Liver (tissue), 9 donors: Measurements from ENCODE around the gene RUFY4. TPM values are rescaled to one million over a fixed set of nuclear protein-coding genes. Genes with fewer than 3 reads are reported as not detected.

Experiments
- DNase-seq: peaks from one replicate; pipeline ENCODE4 v3.0.0-alpha.2; 2017; ENCODE audit warnings: low spot score
- H3K27ac ChIP-seq, 2 donors: one replicate each; pipeline ENCODE4 v1.7.0; 2013; ENCODE audit warnings: inconsistent platforms in 2 of 2, low read length in 2 of 2, control low read depth in 1 of 2, low read depth in 1 of 2, mild to moderate bottlenecking in 1 of 2
- H3K27me3 ChIP-seq, 4 donors: one replicate each; pipeline versions ENCODE4 v1.6.1 to v1.7.0; 2013; ENCODE audit warnings: low read length in 3 of 4, inconsistent platforms in 1 of 4, mild to moderate bottlenecking in 1 of 4, moderate library complexity in 1 of 4; ENCODE audit not compliant: control insufficient read depth in 4 of 4, insufficient read depth in 4 of 4
- H3K36me3 ChIP-seq, 4 donors: one replicate each; pipeline versions ENCODE4 v1.6.1 to v1.7.0; 2013; ENCODE audit warnings: low read length in 3 of 4, mild to moderate bottlenecking in 3 of 4, low read depth in 1 of 4, moderate library complexity in 1 of 4; ENCODE audit not compliant: control insufficient read depth in 4 of 4, insufficient read depth in 3 of 4
- H3K4me1 ChIP-seq, 4 donors: one replicate each; pipeline versions ENCODE4 v1.6.1 to v1.7.0; 2013; ENCODE audit warnings: low read length in 3 of 4, mild to moderate bottlenecking in 3 of 4, moderate library complexity in 1 of 4; ENCODE audit not compliant: control insufficient read depth in 4 of 4, insufficient read depth in 4 of 4
- H3K4me3 ChIP-seq, 3 donors: one replicate each; pipeline versions ENCODE4 v1.6.1 to v1.7.0; 2013; ENCODE audit warnings: low read length in 3 of 3, control low read depth in 1 of 3, low read depth in 1 of 3, mild to moderate bottlenecking in 1 of 3
- H3K9ac ChIP-seq, 2 donors: one replicate each; pipeline ENCODE4 v1.7.0; 2013; ENCODE audit warnings: low read length in 2 of 2, mild to moderate bottlenecking in 2 of 2, moderate library complexity in 2 of 2, control low read depth in 1 of 2, low read depth in 1 of 2
- H3K9me3 ChIP-seq, 4 donors: one replicate each; pipeline versions ENCODE4 v1.6.1 to v1.7.0; 2013; ENCODE audit warnings: low read length in 3 of 4; ENCODE audit not compliant: control insufficient read depth in 4 of 4
- EGR1 ChIP-seq, 2 donors: IDR thresholded peaks; 2 replicates each; pipeline ENCODE4 v1.6.1; 2016 to 2018; ENCODE audit warnings: antibody characterized with exemption in 2 of 2, low read depth in 2 of 2
- FOXA1 ChIP-seq: IDR thresholded peaks from 2 replicates; pipeline ENCODE4 v1.6.1; 2016; ENCODE audit warnings: antibody characterized with exemption
- FOXA2 ChIP-seq: IDR thresholded peaks from 2 replicates; pipeline ENCODE4 v1.6.1; 2016; ENCODE audit warnings: antibody characterized with exemption
- HNF4A ChIP-seq, 2 donors: conservative IDR thresholded peaks; 2 replicates each; pipeline ENCODE4 v1.6.1; 2016; ENCODE audit warnings: antibody characterized with exemption in 2 of 2, mild to moderate bottlenecking in 2 of 2
- HNF4G ChIP-seq: IDR thresholded peaks from 2 replicates; pipeline ENCODE4 v1.6.1; 2016; ENCODE audit warnings: antibody characterized with exemption
- JUND ChIP-seq, 2 donors: IDR thresholded peaks; 2 replicates each; pipeline ENCODE4 v1.6.1; 2016; ENCODE audit warnings: antibody characterized with exemption in 2 of 2
- NR2F2 ChIP-seq: IDR thresholded peaks from 2 replicates; pipeline ENCODE4 v1.6.1; 2016; ENCODE audit warnings: antibody characterized with exemption
- RAD21 ChIP-seq, 2 donors: IDR thresholded peaks; 2 replicates each; pipeline ENCODE4 v1.6.1; 2016; ENCODE audit warnings: antibody characterized with exemption in 2 of 2, mild to moderate bottlenecking in 2 of 2
- RXRA ChIP-seq, 2 donors: IDR thresholded peaks; 2 replicates each; pipeline ENCODE4 v1.6.1; 2017 to 2018; ENCODE audit warnings: antibody characterized with exemption in 2 of 2, mild to moderate bottlenecking in 1 of 2
- SP1 ChIP-seq: IDR thresholded peaks from 2 replicates; pipeline ENCODE4 v1.6.1; 2018; ENCODE audit warnings: antibody characterized with exemption, mild to moderate bottlenecking
- TAF1 ChIP-seq: conservative IDR thresholded peaks from 2 replicates; pipeline ENCODE4 v1.6.1; 2016; ENCODE audit warnings: antibody characterized with exemption, mild to moderate bottlenecking
- YY1 ChIP-seq: IDR thresholded peaks from 2 replicates; pipeline ENCODE4 v1.6.1; 2016; ENCODE audit warnings: antibody characterized with exemption, mild to moderate bottlenecking
- WGBS: extraction: QIAGEN DNeasy Blood & Tissue Kit; methylation state at CpG from one replicate; pipeline ENCODE4 v1.1.7; 2013; 5-methylcytosine and 5-hydroxymethylcytosine counted together
- polyA plus RNA-seq, 2 donors: library from polyadenylated mRNA; stranded (reverse) in 1 of 2; unstranded in 1 of 2; fragments of 200-250 nt in 1 of 2; fragments of >200 nt in 1 of 2; fragmentation: Nextera tagmentation in 1 of 2; extraction: Ambion mirVana in 1 of 2; gene quantifications; one replicate each; pipeline versions ENCODE4 v1.2.1 to v1.2.3, GENCODE V29; 2013 to 2015
- total RNA-seq, 2 donors: library from RNA; depleted of rRNA; stranded (reverse); fragments of >200 nt; gene quantifications; one replicate each; pipeline ENCODE4 v1.2.3, GENCODE V29; 2014
- TF ChIP-seq, protein P1 (sequence below): fragments of 150-350 bp; IDR thresholded peaks from 2 replicates; pipeline ENCODE4 v1.5.1; 2017; ENCODE audit warnings: improper control_type of control experiment, low read depth, low read length; ENCODE audit not compliant: missing input control
- TF ChIP-seq, protein P2 (sequence below): IDR thresholded peaks from 2 replicates; pipeline ENCODE4 v1.6.1; 2016; ENCODE audit warnings: antibody characterized with exemption
- TF ChIP-seq, protein P3 (sequence below): IDR thresholded peaks from 2 replicates; pipeline ENCODE4 v1.6.1; 2016; ENCODE audit warnings: antibody characterized with exemption
- TF ChIP-seq, protein P4 (sequence below): IDR thresholded peaks from 2 replicates; pipeline ENCODE4 v1.6.1; 2016; ENCODE audit warnings: antibody characterized with exemption, mild to moderate bottlenecking
- donor health status: healthy.
- donor health status: healthy.
- donor health status: healthy.
- donor health status: healthy.
- donor health status: healthy.

Gene RUFY4
- total and polyA plus RNA-seq, 4 donors: 0.05 to 0.08 (median 0.08) TPM; not detected in 1

DNA sequence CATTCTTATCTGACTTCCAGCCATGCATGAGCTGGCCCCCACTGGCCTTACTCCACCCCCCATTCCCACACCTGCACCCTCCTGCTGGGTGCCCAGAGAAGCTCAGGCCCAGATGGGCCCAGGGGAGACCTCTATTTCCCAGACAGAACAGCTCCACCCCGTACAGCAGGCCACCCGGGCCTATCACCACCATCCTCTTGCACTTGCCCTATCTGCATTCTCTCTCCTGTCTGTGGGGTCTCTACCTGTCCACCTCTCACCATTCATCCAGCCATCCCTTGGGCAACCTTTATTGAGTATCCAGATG, 40.9 kb upstream of the RUFY4 start:
- Histone ChIP-seq H3K36me3 (no peaks in the 10 kb centered on the region), H3K9me3 (no peaks in the 10 kb centered on the region), H3K4me3 (no peak overlapping the region), H3K4me1 (no peaks in the 10 kb centered on the region), H3K27ac (no peak overlapping the region), H3K27me3 (no peaks in the 10 kb centered on the region), H3K9ac (no peak overlapping the region)
- peak; percentile 13 for DNase-seq
- TF ChIP-seq FOXA1: no peak
- TF ChIP-seq YY1: no peak
- TF ChIP-seq, protein P1, sequence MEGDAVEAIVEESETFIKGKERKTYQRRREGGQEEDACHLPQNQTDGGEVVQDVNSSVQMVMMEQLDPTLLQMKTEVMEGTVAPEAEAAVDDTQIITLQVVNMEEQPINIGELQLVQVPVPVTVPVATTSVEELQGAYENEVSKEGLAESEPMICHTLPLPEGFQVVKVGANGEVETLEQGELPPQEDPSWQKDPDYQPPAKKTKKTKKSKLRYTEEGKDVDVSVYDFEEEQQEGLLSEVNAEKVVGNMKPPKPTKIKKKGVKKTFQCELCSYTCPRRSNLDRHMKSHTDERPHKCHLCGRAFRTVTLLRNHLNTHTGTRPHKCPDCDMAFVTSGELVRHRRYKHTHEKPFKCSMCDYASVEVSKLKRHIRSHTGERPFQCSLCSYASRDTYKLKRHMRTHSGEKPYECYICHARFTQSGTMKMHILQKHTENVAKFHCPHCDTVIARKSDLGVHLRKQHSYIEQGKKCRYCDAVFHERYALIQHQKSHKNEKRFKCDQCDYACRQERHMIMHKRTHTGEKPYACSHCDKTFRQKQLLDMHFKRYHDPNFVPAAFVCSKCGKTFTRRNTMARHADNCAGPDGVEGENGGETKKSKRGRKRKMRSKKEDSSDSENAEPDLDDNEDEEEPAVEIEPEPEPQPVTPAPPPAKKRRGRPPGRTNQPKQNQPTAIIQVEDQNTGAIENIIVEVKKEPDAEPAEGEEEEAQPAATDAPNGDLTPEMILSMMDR: no peak
- TF ChIP-seq, protein P2, sequence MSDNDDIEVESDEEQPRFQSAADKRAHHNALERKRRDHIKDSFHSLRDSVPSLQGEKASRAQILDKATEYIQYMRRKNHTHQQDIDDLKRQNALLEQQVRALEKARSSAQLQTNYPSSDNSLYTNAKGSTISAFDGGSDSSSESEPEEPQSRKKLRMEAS: no peak
- TF ChIP-seq SP1: no peak
- TF ChIP-seq HNF4G: no peak
- TF ChIP-seq TAF1: no peak
- no peak for TF ChIP-seq RAD21 (IDR thresholded peaks at IDR 0.05)
- 87% methylated on average over 2 of the region's 2 CpGs for WGBS

DNA sequence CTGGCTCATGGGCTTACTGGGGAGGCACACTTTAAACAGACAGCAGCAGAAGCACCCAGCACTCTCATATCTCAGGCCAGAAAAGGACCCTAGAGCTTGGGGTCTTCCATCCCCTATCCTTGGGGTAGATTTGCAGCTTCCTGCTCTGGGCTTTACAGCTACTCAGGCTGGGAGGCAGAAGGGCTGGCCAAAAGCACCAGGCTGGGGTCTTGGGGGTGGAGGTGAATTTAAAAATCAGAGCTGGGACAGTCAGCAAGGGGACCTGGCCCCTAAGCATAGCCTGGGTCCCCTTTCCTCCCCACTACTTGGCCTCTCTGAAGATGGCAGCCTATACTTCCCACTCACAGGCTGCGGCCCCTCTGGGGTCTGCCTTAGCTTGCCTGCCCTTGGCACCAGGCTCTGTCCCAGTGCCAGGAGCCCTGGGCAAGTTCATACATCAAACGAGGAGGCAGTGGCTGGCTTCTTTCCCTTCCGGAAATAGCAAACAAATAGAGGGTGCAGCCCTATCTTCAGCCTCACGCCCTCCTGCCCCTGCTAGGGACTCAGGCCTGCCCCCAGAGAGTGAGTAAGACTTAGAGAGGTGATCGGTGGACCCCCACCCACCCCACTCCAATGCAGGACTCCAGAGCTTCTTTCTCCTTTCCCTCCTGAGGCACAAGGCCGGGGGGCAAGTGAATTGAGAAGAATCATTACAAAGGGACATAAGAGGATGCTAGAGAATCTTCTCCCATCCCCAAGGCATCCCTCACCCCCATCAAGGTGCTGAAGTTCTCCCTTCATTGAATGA, 40.3 kb upstream of the RUFY4 start:
- peaks cover 0 to 2% (median 0%) of the 10 kb centered on the region in 4 donors for H3K4me1 ChIP-seq
- 76% methylated on average over 6 of the region's 6 CpGs for WGBS
- no peak for TF ChIP-seq FOXA2
- no peak for TF ChIP-seq SP1
- TF ChIP-seq RXRA (IDR thresholded peaks at IDR 0.05): no peak
- no peak for TF ChIP-seq YY1
- no peaks in the 10 kb centered on the region for H3K9me3 ChIP-seq
- H3K4me3 ChIP-seq: no peak overlapping the region
- H3K27ac ChIP-seq: no peak overlapping the region
- H3K36me3 ChIP-seq: no peaks in the 10 kb centered on the region
- DNase-seq: peak; percentile 28
- no peak overlapping the region for H3K9ac ChIP-seq
- H3K27me3 ChIP-seq: no peaks in the 10 kb centered on the region

DNA sequence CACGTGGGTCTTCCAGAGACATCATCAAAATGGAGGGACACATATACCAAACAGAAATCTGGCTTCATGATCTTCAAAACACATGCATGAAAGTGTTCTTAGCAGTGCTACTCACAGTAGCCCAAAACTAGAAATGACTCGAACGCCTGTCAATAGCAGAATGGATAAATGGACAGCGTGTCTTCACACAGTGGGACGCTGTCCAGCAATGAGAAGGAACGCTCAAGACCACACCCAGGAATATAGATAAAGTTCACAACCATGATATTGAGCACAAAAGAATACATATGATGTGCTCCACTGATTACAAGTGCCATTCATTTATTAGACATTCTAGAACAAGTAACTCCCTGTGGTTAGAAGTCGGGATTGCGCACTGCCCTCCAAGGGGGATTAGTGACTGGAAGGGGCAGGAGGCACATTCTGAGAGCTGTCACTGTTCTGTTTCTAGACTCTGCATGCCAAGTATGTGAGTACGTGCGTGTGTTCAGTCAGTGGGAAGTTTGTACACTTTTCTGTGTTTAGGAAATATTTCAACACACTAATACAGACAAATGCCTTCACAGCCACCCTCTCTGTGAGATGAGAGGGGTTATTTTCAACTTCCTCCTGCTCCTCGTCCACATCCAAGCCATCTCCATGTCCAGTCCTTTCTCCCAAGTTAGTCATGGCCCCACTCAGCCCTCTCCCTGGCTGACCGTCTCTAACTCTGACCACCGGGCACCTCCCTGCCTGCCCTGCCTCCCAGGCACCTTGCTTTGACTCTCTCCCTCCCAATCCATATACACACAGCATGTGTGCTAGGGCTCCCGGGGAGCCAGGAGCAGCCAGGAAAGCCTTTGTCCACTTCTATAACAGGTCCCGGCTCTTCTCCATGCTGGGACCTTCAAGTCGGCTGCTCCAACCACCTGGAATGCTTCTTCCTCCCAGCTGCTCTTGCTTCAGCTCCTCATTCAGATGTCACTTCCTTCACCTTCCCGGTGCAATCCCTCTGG, 39.4 kb upstream of the RUFY4 start:
- Histone ChIP-seq H3K4me3 (no peak overlapping the region), H3K9me3 (no peaks in the 10 kb centered on the region), H3K36me3 (no peaks in the 10 kb centered on the region), H3K4me1 (peaks cover 0 to 11% (median 2%) of the 10 kb centered on the region in 4 donors), H3K27me3 (no peaks in the 10 kb centered on the region), H3K27ac (no peak overlapping the region), H3K9ac (no peak overlapping the region)
- DNase-seq: no peak
- 84% methylated on average over 17 of the region's 17 CpGs for WGBS
- TF ChIP-seq JUND (IDR thresholded peaks at IDR 0.05) (no peak), NR2F2 (no peak), TAF1 (no peak), SP1 (no peak), EGR1 (IDR thresholded peaks at IDR 0.05; ENCODE audit: low read depth in 2 of 2) (no peak), HNF4A (conservative IDR thresholded peaks at IDR 0.05) (no peak), FOXA2 (no peak), RXRA (IDR thresholded peaks at IDR 0.05) (no peak)
- TF ChIP-seq, protein P1: no peak
- TF ChIP-seq, protein P3, sequence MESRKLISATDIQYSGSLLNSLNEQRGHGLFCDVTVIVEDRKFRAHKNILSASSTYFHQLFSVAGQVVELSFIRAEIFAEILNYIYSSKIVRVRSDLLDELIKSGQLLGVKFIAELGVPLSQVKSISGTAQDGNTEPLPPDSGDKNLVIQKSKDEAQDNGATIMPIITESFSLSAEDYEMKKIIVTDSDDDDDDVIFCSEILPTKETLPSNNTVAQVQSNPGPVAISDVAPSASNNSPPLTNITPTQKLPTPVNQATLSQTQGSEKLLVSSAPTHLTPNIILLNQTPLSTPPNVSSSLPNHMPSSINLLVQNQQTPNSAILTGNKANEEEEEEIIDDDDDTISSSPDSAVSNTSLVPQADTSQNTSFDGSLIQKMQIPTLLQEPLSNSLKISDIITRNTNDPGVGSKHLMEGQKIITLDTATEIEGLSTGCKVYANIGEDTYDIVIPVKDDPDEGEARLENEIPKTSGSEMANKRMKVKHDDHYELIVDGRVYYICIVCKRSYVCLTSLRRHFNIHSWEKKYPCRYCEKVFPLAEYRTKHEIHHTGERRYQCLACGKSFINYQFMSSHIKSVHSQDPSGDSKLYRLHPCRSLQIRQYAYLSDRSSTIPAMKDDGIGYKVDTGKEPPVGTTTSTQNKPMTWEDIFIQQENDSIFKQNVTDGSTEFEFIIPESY: no peak
- TF ChIP-seq, protein P4, sequence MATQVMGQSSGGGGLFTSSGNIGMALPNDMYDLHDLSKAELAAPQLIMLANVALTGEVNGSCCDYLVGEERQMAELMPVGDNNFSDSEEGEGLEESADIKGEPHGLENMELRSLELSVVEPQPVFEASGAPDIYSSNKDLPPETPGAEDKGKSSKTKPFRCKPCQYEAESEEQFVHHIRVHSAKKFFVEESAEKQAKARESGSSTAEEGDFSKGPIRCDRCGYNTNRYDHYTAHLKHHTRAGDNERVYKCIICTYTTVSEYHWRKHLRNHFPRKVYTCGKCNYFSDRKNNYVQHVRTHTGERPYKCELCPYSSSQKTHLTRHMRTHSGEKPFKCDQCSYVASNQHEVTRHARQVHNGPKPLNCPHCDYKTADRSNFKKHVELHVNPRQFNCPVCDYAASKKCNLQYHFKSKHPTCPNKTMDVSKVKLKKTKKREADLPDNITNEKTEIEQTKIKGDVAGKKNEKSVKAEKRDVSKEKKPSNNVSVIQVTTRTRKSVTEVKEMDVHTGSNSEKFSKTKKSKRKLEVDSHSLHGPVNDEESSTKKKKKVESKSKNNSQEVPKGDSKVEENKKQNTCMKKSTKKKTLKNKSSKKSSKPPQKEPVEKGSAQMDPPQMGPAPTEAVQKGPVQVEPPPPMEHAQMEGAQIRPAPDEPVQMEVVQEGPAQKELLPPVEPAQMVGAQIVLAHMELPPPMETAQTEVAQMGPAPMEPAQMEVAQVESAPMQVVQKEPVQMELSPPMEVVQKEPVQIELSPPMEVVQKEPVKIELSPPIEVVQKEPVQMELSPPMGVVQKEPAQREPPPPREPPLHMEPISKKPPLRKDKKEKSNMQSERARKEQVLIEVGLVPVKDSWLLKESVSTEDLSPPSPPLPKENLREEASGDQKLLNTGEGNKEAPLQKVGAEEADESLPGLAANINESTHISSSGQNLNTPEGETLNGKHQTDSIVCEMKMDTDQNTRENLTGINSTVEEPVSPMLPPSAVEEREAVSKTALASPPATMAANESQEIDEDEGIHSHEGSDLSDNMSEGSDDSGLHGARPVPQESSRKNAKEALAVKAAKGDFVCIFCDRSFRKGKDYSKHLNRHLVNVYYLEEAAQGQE: no peak
